SK-N-MC (cell line): ENCODE measurements around the gene RAP1GAP.

Experiments
- EZH2 ChIP-seq: fragments of 200-600 bp; sonication (generic); IDR thresholded peaks from one replicate; pipeline ENCODE4 v1.6.1; 2017; ENCODE audit warnings: antibody characterized with exemption
- FOXP2 ChIP-seq: optimal IDR thresholded peaks from 2 replicates; pipeline ENCODE3; 2011; ENCODE audit warnings: mild to moderate bottlenecking, moderate library complexity; ENCODE audit not compliant: insufficient read depth; ENCODE audit errors: extremely low read length, control extremely low read depth
- POLR2AphosphoS5 ChIP-seq: IDR thresholded peaks from 2 replicates; pipeline ENCODE4 v1.6.1; 2012; ENCODE audit warnings: mild to moderate bottlenecking, low read depth, low read length, borderline replicate concordance

DNA sequence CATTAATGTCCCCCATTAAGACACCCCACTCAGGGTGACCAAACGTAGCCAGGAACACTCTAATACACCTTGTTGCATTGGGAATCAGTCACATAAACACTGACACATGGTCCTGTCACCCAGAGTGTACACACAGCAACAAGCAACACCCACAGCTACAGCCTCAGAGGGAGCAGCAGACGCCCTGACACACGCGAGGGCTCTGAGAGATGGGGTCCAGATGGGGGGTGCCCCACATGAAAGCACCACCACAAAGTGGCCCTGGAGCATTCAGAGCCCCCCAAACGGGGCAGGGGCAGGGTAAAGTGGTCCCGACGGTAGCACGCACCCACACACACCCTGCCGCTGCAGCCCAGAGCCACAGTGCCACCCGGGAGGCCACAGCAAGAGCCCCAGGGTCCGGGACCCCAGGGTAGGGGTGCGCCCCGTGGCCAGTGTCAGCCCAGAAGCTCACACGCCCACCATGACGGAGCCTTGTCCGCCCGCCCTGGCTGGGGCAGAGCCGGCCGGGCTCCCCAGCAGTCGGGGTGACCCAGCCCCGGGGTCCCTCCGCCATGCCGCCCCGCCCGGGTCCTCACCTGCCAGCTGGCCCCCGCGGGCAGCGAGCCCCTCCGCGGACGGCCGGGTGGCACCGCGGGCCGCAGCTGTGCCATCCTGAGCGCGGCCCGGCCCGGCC lies 47.3 kb downstream of the RAP1GAP start:
- TF ChIP-seq POLR2AphosphoS5 (no peak), EZH2 (no peak), FOXP2 (no peak)
